Measurements from ENCODE around the gene ADGRB2.

DNA sequence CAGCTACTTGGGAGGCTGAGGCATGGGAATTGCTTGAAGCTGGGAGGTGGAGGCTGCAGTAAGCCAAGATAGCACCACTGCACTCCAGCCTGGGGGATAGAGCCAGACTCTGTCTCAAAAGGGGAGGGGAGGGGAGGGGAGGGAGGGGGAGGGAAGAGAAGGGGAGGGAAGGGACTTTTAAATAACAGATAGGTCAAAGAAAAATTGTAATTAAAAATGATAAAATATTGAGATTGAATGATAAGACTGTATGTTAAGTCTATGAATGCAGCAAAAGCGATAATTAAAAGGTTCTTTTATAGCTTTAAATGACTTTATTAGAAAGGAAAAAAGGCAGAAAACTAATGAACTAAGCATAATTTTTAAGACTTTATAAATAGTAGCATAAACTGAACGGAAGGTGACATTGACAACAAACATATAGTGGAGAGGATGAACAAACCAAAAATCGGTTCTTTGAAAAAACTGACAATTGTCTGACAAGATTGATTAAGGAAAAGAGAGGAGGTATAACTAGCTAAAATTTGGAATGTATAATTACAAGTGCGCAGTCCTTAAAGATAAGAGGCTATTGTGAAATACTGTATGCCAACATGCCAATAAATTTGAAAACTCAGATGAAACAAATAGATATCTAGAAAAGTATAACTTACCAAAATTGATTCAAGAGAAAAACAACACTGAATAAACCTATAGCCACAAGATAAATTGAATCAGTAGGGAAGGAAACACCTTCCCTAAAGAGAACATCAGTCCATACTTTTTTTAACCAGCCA, 43.3 kb upstream of the ADGRB2 start:
- no peak for TF ChIP-seq POLR2A (IDR thresholded peaks at IDR 0.05)
- TF ChIP-seq, protein P1, sequence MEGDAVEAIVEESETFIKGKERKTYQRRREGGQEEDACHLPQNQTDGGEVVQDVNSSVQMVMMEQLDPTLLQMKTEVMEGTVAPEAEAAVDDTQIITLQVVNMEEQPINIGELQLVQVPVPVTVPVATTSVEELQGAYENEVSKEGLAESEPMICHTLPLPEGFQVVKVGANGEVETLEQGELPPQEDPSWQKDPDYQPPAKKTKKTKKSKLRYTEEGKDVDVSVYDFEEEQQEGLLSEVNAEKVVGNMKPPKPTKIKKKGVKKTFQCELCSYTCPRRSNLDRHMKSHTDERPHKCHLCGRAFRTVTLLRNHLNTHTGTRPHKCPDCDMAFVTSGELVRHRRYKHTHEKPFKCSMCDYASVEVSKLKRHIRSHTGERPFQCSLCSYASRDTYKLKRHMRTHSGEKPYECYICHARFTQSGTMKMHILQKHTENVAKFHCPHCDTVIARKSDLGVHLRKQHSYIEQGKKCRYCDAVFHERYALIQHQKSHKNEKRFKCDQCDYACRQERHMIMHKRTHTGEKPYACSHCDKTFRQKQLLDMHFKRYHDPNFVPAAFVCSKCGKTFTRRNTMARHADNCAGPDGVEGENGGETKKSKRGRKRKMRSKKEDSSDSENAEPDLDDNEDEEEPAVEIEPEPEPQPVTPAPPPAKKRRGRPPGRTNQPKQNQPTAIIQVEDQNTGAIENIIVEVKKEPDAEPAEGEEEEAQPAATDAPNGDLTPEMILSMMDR (IDR thresholded peaks at IDR 0.05), result no peak
